ENCODE results near the gene COL10A1. TPM values are rescaled to one million over a fixed set of nuclear protein-coding genes. Genes with fewer than 3 reads are reported as not detected.

COL10A1 gene
- total and polyA plus RNA-seq, 10 of the 15 experiments (the other 5 are each of a cell fraction or from before 2014, with no cell fraction given) = 0.02 to 0.33 (median 0.06) TPM; not detected in 5

DNA sequence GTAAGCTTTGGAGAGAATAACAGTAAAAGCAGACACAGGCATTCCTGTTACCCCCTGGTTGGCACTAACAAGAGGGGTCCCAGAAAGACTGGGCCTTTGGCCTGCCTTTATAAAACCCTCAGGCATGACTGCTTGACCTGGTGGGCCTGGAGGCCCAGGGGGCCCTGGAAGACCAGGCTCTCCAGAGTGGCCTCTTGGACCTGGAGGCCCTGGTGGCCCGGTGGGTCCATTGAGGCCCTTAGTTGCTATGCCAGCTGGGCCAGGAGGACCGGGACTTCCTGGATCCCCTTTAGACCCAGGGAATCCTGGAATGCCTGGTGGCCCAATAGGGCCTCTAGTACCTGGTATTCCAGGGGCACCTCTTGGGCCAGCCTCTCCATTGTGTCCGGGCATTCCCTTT lies 5.5 kb downstream of the COL10A1 start:
- Histone ChIP-seq H4K20me1 (ENCODE audit: control insufficient read depth, insufficient read depth) (no peaks in the 10 kb centered on the region), H3K4me1 (ENCODE audit: control insufficient read depth, insufficient read depth, low read length) (no peaks in the 10 kb centered on the region), H3K9me3 (replicated peaks; ENCODE audit: control insufficient read depth, insufficient read depth, low read length) (no peaks in the 10 kb centered on the region), H3K79me2 (ENCODE audit: control insufficient read depth, insufficient read depth, low read length) (no peaks in the 10 kb centered on the region), H3K36me3 (ENCODE audit: control insufficient read depth in 2 of 2, insufficient read depth in 2 of 2, low read length in 1 of 2) (peaks cover 8 to 19% of the 10 kb centered on the region in 2 experiments; a peak in 3 of 4 replicates), H3K9ac (ENCODE audit: control insufficient read depth, insufficient read depth, low read length) (no peak overlapping the region), H3K27ac (ENCODE audit: control insufficient read depth, insufficient read depth) (no peak overlapping the region), H3K27me3 (replicated peaks in 1 of 2; ENCODE audit: control insufficient read depth in 2 of 2, insufficient read depth in 2 of 2, low read length in 1 of 2) (no peaks in the 10 kb centered on the region), H2AFZ (ENCODE audit: control insufficient read depth, low read depth, low read length) (no peak overlapping the region), H3K4me2 (ENCODE audit: control insufficient read depth, insufficient read depth) (no peak overlapping the region), H3K4me3 (no peak overlapping the region)
- SMC1A ChIA-PET (ENCODE audit: uncharacterized antibody, unreplicated experiment) = interaction anchor here (1.2 kb wide), 1 partner anchor 11 kb away, joined by 3 read pairs; no protein-coding TSS in a partner anchor
- no peak for DNase-seq (ENCODE audit: low read depth, low spot score)
- FAIRE-seq = no peak
- CTCF ChIA-PET = interaction anchor here (1.2 to 4.8 kb wide), 2 partner anchors 9 to 109 kb away, joined by 3 to 26 read pairs; no protein-coding TSS in a partner anchor
- in situ Hi-C loops (cut with MboI) = no loop called here
- intact Hi-C loops (cut with micrococcal nuclease; ENCODE audit: unreplicated experiment) = no loop called here
- RAD21 ChIA-PET (ENCODE audit: unreplicated experiment) = interaction anchor here (1.0 to 1.3 kb wide), 2 partner anchors 23 to 109 kb away, joined by 3 to 5 read pairs; no protein-coding TSS in a partner anchor
- no TSS peak for BruUV-seq (replicated peaks)
- TF ChIP-seq TCF7 (IDR thresholded peaks at IDR 0.05; ENCODE audit: borderline replicate concordance) (no peak), SUZ12 (IDR thresholded peaks at IDR 0.05; ENCODE audit: unreplicated experiment) (no peak), SREBF2 (IDR thresholded peaks at IDR 0.05; ENCODE audit: low read length) (no peak), ZNF274 (IDR thresholded peaks at IDR 0.05; ENCODE audit: insufficient read depth, insufficient read length) (no peak), KDM1A (IDR thresholded peaks at IDR 0.05; ENCODE audit: borderline replicate concordance) (no peak), SP1 (IDR thresholded peaks at IDR 0.05; ENCODE audit: low read depth, low read length) (no peak), NR2F1 (conservative IDR thresholded peaks at IDR 0.05) (no peak)
- TF ChIP-seq, protein P1, sequence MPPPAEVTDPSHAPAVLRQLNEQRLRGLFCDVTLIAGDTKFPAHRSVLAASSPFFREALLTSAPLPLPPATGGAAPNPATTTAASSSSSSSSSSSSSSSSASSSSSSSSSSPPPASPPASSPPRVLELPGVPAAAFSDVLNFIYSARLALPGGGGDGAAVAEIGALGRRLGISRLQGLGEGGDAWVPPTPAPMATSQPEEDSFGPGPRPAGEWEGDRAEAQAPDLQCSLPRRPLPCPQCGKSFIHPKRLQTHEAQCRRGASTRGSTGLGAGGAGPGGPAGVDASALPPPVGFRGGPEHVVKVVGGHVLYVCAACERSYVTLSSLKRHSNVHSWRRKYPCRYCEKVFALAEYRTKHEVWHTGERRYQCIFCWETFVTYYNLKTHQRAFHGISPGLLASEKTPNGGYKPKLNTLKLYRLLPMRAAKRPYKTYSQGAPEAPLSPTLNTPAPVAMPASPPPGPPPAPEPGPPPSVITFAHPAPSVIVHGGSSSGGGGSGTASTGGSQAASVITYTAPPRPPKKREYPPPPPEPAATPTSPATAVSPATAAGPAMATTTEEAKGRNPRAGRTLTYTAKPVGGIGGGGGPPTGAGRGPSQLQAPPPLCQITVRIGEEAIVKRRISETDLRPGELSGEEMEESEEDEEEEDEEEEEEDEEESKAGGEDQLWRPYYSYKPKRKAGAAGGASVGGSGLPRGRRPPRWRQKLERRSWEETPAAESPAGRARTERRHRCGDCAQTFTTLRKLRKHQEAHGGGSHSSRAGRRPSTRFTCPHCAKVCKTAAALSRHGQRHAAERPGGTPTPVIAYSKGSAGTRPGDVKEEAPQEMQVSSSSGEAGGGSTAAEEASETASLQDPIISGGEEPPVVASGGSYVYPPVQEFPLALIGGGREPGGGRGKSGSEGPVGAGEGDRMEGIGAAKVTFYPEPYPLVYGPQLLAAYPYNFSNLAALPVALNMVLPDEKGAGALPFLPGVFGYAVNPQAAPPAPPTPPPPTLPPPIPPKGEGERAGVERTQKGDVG (CRISPR knock-in tag; IDR thresholded peaks at IDR 0.05) = no peak
- no peak for ATAC-seq
- POLR2A ChIA-PET = no interaction called here
- WGBS (ENCODE audit: insufficient coverage, insufficient replicate concordance, low lambda C conversion rate, missing lambda C conversion rate) = 100% methylated on average over 2 of the region's 3 CpGs
